ENCODE results near the gene APOL6. TPM values are rescaled to one million over a fixed set of nuclear protein-coding genes. Genes with fewer than 3 reads are reported as not detected.

Gene APOL6
- polyA plus RNA-seq, 3 donors = 4.1 to 4.3 (median 4.2) TPM

GRCh38 chr22:35711336-35711735, 63.1 kb downstream of the APOL6 start:
- no peak for DNase-seq (ENCODE audit: low read depth in 3 of 3, low spot score in 2 of 3)

- DNase-seq (ENCODE audit: low read depth in 3 of 3, low spot score in 2 of 3) = no peak
Measured at GRCh38 chr22:35712672-35713071, 64.4 kb downstream of the APOL6 start.

- no peak for DNase-seq (ENCODE audit: low read depth in 3 of 3, low spot score in 2 of 3)
Measured at GRCh38 chr22:35717572-35717971, 69.3 kb downstream of the APOL6 start, which contains the start of gene APOL5. TSS of gene APOL5 (plus strand) at chr22:35717872. CDS start at chr22:35717872, 0 bp downstream.

Other genes with a start within 250 kb of the APOL6 start
- gene MCM5, start 248.3 kb upstream of the APOL6 start, polyA plus RNA-seq (ENCODE audit: insufficient read length in 3 of 3) = 10 to 100 TPM; 63.6 to 69.0 (median 64.1) TPM
- gene RASD2, start 107.6 kb upstream of the APOL6 start, polyA plus RNA-seq (ENCODE audit: insufficient read length in 3 of 3) = 1 to 10 TPM; 1.6 to 1.8 (median 1.8) TPM
- 1 to 10 TPM in 1 of 3 donors, under 1 TPM in 1, not detected in 1; 0.22 to 1.9 TPM for gene MB, start 31.1 kb upstream of the APOL6 start, polyA plus RNA-seq (ENCODE audit: insufficient read length in 3 of 3)
- under 1 TPM in 1 of 3 donors, not detected in 2; 0.17 TPM for gene APOL5, start 69.4 kb downstream of the APOL6 start, polyA plus RNA-seq (ENCODE audit: insufficient read length in 3 of 3)